GM18502 (cell line): ENCODE data around the gene LIMS2.
A peak's percentile ranks its signal among the peaks of the same experiment; 100 is the strongest.

Experiments used
- ATAC-seq: cut with Tn5 transposase; IDR thresholded peaks from one replicate; pipeline ENCODE4 v1.9.1; 2021; ENCODE audit warnings: mild to moderate bottlenecking; ENCODE audit not compliant: unreplicated experiment, poor library complexity

Gene LIMS2

DNA sequence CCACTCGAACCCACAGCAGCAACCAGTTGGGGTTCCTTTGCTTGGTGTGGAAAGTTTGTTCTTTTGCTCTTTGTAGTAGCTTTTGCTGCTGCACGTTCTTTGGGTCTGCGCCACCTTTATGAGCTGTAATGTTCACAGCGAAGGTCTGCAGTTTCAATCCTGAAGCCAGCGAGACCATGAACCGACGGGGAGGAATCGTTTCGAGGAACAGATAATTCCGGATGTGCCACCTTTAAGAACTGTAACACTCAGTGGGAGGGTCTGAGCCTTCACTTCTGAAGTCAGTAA, 15.1 kb downstream of the LIMS2 start:
- no peak for ATAC-seq

DNA sequence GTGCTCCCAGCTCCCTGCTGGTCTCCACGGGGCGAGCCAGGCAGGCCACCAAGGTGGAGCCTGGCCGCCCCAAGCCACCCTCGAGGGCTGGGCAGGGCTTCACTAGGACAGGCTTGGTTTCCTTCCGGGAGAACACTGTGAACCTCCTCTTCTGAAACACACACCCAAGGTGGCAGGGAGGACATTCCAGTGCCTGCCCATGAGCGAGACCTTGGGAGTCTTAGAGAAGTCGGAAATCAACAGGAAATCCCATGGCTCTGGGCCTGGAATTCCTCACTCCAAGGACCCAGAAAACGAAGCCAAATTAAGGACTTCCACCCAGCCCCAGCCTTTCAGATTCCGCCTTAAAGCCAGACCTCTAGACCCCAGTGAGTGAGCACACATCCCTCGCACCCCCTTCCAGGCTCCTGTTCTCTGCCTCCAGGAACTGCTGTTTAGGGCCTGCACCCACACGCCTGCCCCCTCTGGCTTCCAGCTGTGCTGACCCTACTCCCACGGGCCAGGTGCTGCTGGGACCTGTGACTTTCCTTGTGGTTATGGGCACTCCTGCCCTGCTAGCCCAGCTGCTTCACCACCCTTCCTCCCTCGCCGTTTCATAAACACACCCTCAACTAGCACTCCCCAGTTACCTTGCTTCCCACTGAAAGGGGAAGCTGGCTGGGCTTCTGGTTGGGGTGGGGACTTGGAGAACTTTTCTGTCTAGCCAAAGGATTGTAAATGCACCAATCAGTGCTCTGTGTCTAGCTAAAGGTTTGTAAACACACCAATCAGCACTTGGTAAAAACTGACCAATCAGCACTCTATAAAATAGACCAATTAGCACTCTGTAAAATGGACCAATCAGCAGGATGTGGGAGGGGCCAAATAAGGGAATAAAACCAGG, 15.7 kb downstream of the LIMS2 start:
- ATAC-seq, result no peak

DNA sequence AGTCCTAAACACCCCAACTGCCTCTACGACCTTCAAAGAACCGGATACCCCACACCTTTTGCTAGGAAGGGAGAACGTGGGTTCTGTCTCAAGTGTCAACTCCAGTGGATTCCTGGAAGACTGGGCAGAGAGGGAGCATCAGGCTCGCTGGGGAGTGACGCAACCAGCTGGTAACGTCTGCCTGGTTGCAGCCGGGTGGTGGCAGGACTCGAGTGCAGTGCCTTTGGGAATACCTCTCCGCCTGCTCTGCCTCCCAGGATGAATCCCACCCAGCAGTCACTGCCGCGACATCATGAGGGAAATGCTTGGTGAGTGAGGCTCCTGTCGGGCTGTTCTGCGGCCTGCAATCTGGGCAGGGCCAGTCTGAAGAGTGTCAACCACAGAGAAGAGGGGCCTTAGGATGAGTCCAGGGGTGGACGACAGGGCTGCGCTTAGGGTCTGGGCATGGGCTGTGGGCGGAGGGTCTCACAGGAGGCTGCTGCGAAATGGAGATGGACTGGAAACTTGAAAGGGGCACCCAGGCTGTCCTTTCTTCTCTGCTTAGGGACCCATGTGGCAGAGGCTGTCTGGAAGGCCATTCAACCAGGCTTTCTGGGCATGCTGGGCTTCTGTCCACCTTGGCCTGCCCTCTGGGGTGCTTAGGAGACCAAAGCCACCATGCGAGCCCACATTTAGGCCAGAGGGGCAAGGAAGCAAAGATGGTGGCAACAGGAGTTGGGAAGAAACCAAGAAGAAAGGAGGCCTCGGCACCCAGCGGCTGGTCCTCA, 16.5 kb downstream of the LIMS2 start:
- no peak for ATAC-seq

DNA sequence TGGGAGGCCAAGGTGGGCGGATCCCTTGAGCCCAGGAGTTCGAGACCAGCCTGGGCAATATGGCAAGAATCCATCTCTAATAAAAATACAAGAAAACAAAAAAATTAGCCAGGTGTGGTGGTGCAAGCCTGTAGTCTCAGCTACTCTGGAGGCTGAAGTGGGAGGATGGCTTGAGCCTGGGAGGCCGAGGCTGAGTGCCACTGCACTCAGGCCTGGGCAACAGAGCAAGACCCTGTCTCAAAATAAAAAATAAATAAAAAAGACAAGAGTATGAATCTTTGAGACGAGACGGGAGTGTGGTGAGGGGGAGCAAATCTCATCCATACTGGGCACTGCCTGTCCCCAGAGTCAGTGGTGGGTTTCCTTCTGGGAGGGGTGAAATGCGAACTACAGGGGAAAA, 17.2 kb downstream of the LIMS2 start:
- ATAC-seq, result no peak

DNA sequence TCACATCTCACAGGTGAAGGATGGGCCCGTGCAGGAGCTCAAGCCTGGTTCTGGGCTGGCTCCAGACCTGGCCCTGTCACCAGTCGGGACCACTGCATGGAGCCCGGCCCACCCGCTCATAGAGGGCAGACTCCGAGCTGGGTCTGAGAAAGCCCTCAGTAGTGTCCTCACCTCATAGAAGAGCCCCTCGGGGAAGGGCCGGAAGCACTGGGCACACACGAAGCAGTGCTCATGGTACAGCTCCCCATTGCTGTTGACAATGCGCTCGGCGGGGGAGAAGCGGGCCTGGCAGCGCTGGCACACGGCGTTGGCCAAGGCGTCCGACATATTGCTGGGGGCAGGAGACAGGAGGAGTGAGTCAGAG, 18.1 kb downstream of the LIMS2 start:
- no peak for ATAC-seq

DNA sequence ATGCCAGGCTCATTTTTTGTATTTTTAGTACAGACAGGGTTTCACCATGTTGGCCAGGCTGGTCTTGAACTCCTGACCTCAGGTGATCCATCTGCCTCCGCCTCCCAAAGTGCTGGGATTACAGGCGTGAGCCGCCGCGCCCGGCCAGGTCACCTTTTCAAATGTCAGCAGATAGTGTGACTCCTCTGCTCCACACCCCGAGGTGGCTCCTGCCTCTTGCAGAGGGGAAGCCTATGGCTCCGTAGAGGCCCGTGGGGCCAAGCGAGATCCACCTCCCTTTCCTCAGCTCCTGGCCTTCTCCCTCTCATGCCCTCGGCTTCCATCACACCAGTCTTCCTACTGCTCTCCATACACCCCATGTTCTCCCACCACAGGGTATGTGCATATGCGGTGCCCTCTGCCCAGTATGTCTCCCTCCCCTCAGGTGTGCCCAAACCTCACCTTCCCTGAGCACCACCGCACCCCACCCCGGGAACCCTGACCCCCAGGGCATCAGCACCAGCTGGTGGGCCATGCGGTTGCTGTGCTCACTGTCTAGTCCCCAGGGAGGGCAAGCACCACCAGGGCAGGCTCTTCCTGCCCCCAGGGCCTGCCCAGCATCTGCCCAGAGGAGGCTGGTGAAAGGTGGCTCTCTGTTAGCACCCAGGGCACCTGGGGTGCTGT, 18.6 kb downstream of the LIMS2 start:
- ATAC-seq, result no peak

DNA sequence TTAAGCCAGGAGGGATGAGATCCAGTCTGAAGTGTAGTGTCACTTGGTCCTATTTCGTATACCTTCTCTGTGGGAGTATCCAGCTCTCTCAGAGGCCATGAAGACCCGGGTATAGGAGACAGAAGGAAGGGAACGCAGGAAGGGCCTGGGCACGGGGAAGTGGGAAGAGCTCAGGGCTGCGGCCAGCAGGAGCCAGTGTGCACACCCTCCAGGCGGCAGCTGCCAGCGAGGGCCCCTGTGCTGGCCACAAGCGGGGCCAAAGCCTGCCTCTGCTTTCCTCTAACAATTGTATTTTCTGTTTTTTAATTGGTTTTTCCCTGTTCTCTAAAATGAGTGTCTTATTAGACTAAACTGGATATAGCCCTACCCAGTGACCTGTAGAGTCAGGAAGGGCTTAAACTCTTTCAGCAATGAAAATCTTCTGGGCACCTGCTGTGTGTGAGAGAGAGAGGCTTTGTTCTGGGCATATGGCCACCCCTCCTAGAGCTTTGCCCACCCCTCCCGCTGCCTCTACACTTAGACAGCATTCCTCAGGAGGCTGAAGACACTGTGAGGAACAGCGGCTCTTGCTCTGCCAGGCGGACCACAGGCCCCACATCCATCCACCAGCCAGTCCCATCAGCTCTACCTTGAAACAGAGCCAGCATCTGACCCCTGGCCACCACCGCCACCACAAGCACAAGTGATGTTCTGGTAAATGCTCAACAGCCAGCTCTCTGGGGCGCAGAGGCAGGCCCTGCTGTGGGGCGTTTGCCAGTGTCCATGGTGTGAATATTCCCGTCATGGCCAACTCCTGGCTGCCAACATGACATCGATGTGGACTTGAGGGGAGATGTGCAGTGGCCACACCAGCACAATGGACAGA, 19.9 kb downstream of the LIMS2 start:
- ATAC-seq, result no peak

DNA sequence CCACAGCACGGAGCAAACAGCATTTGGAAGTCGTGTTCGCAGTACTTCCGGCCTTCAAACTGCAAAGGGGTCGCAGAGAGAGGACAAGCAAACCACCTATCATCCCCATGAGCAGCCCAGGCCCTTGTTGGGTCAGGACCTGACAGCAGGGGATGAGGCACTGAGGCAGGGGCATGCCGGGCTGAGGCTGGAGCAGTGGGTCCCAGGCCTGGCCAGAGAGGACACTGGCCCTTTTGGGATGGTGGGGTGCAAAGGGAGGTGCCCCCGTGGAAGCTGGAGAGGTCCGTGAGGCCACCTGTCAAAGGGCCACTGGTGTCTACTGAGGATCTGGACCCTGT, 20.5 kb downstream of the LIMS2 start:
- no peak for ATAC-seq

DNA sequence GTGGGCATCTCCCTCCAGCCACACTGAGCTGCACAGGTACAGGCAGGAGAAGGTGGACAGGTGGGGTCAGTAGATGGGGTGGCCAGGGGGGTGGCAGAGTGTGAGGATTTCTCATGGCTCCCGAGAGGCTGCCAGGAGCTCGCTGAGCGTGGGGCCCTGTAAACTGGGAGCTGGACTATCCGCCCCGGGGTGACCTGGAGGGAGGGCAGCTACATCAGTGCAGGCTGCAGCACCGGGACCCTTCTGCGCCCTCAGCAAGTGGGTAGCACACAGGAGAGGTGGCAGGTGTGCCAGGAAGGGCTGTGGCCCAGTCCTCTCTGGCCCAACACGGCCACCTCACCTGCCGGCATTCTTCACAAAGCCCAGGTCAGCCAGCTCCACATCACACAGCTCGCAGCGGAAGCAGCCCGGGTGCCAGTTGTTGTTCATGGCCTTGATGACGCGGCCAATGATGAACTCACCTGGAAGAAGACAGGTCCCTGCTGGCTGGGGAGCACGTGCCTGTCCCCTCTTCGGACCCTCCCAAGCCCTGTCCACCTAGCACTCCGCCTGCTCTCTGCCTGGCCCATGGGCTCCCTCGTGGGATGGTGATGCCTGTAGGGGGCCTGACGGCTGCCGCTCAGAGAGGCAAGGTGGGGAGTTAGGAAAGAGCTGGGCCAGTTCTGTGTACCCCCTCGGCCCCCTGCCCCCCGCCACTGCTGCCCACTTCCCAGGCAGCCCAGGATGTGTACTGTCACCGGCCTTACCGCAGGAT, 21.1 kb downstream of the LIMS2 start:
- ATAC-seq, result no peak

DNA sequence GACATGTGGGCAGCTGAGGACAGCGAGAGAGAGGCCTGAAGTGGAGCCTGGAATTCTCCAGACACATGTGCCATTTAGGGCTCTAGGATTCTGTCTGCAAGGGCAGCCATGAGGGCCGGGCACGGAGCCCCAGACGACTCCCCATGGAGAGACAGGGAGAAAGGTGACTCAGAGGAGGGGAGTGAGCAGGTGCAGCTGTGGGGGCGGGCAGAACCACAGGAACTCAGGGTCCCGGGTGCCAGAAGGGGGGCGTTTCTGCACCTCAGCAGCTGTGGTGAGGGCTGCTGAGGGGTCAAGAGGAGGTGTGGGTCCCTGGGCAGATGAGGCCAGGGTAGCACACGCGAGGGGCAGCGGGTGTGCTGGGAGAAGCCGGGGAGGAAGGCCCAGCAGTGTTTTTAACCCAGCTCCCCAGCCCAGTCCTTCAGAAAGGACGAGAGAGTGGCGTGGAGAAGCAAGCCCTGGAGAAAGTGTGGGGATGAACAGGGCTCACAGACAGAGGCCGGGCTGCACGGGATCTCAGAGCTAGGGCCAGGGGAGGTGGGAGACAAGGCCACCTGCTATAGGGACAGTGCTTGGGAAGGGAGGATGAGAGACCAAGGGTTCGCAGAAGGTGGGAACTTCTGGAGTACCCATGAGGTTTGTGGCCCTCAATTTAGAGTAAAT, 21.8 kb downstream of the LIMS2 start:
- ATAC-seq, result no peak

DNA sequence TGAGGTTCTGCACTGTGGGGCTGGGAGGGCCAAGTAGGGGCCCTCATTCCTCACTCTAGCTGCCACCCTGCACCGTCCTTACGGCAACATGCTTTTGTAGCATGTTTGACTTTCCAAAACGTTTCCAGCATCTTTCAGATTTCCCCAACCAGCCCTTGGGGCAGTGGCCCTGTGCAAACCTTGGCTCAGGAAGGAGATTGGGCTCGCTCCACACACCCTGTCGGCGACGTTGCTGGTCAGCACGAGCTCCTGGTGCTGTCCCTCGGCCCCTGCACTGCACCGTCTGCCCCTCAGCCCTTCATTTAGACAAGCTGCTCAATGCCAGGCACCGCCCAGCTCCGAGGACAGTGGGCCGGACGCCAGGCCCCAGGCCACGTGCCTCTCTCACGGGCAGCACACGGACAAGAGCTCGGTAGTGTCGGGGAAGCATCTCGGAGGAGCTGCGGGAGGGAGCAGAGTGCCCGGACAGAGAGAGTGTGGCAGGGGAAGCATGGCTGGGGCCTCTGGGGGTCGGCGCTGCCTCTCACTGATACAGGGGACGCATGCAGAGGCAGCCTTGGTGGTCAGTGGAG, 22.5 kb downstream of the LIMS2 start:
- ATAC-seq, result no peak

DNA sequence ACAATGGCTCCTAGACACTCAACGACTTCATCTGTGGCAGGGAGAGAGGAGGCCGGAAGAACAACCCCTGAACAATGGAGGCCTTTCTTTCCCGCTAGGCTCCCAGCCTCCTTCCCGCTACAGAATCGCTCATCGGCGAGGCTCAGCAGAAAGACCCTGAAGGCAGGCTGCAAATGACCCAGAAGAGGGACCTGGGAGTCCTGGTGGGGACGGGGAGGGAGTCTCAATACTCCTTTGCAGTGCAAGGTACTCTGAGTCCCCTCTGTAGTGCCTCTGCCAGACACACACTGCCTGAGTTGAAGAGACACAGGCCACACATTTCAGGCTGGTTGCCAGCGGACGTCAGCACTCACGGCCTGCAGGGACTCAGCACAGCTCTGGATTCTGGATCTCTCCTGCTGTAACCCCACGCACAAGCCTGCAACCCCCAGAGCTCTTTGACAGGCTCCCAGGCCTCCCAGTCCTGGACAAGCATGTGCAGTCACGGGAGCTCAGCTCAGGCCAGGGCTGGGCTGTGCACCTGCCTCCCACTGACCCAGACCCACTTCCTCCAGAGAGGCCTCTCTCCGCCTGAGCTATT, 23.3 kb downstream of the LIMS2 start:
- no peak for ATAC-seq

DNA sequence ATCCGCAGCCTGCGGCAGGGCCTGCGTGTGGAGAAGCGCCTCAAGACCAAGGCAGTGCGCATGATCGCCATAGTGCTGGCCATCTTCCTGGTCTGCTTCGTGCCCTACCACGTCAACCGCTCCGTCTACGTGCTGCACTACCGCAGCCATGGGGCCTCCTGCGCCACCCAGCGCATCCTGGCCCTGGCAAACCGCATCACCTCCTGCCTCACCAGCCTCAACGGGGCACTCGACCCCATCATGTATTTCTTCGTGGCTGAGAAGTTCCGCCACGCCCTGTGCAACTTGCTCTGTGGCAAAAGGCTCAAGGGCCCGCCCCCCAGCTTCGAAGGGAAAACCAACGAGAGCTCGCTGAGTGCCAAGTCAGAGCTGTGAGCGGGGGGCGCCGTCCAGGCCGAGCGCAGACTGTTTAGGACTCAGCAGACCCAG, 23.9 kb downstream of the LIMS2 start:
- no peak for ATAC-seq

DNA sequence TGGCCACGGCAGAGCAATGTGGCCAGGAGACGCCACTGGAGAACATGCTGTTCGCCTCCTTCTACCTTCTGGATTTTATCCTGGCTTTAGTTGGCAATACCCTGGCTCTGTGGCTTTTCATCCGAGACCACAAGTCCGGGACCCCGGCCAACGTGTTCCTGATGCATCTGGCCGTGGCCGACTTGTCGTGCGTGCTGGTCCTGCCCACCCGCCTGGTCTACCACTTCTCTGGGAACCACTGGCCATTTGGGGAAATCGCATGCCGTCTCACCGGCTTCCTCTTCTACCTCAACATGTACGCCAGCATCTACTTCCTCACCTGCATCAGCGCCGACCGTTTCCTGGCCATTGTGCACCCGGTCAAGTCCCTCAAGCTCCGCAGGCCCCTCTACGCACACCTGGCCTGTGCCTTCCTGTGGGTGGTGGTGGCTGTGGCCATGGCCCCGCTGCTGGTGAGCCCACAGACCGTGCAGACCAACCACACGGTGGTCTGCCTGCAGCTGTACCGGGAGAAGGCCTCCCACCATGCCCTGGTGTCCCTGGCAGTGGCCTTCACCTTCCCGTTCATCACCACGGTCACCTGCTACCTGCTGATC, 24.4 kb downstream of the LIMS2 start:
- no peak for ATAC-seq

DNA sequence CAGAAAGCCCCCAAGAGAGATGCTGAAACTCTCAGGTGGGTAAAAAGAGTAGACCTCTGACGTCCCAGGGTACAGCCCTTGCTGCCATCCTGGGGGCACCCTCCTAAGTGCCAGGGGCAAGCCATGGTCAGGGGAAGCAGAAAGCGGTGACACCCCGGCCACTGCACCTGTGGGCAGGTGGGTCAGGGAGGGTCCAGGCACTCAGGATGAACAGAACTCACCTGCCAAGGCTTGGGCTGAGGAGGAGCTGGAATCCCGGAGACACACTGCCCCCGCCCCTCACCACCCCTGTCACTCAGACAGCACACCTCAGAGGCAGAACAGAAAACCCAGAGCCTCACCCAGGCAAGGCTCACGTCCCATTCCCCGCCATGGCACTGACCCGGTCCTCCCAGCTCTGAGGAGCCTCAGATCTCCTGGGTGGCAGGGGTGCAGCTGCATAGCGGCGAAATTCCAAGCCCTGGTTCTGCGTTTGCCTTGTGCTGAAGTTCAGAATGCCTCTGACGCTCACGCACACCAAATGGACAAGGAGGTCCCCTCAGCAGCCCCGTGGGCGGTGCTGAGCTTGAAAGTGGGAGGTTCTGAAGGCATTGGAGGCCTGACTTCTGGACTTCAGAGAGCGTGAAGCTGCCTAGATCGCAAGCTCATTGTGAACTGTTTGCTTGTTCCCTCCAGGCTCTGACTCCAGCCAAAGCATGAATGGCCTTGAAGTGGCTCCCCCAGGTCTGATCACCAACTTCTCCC, 25.1 kb downstream of the LIMS2 start:
- peak; percentile 20 for ATAC-seq

DNA sequence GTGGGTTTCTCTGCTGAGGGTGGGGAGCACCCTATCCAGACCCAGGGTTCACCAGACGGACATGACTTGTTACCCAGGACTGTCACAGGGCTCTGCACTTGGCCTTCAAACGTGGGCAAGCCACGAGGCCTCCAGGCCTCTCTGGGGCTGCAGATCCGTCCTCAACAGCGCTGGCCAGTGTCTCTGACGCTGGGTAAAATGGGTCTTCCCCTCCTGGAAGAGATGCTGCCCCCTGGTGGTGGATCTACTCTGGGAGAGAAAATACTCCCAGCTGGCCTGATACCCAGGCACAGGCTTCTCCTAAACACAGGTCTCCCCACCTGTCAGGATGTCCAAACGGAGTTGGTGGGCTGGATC, 25.7 kb downstream of the LIMS2 start:
- ATAC-seq, result peak; percentile 78

DNA sequence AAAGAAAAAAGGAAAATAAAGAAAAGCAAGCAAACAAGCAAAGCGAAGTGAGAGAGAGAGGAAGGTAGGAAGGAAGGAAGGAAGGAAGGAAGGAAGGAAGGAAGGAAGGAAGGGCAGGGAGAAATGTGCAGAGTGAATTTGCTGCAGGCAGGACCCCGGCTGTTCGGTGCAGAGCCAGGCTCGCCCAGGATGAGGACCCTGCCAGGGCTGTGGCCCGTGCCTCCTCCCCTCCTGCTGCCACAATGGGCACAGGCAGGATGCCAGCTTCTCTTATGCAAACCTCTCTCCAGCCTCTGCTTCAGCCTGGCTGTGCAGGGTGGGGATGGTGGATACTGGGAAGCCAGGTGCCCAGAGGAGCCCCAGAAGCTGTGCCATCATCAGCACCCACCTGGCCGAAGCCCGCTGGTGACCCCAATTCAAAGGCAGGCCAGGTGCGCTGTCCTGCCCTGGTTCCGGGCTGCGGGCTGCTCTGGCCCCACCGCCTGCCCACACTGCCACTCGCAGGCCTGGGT, 26.2 kb downstream of the LIMS2 start:
- ATAC-seq, result no peak

DNA sequence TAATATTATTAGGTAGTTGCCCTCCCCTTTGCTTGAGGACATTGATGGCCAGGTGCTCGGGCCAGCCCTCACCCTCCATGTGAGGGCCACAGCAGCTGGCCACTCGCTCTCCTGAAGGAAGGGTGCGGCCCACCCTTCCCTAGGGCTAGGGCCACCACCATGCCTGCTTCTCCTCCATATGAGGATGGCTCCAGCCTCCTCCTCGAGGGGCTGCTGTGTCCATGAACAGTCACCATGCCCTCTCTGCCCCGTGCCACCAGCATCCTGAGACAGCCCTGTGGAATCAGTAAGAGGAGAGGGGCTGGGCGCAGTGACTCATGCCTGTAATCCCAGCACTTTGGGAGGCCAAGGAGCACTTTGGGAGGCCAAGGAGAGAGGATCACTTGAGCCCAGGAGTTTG, 27.0 kb downstream of the LIMS2 start:
- no peak for ATAC-seq
